ENCODE data around the gene PAFAH1B1.
A peak's percentile ranks its signal among the peaks of the same experiment; 100 is the strongest.

Gene PAFAH1B1

DNA sequence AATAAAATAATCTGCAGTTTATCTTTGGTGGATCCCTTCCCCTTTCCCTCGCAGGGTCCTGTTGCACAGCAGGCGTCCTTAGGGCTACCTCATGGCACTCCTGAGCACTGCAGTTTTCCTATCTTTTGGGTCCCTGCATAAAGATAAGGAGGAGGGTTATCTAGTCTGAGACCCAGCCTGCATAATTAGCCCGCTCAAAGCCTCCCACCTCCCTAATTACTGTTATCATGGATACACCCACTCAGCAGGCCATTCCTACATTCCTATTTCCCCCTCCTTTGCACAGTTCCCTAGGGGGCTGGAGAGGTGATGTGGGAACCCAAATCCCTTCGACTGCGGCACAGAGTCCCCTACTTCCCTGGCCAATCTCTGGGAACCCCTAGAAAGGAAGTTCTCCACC, 123.2 kb downstream of the PAFAH1B1 start:
- DNase-seq = no peak

DNA sequence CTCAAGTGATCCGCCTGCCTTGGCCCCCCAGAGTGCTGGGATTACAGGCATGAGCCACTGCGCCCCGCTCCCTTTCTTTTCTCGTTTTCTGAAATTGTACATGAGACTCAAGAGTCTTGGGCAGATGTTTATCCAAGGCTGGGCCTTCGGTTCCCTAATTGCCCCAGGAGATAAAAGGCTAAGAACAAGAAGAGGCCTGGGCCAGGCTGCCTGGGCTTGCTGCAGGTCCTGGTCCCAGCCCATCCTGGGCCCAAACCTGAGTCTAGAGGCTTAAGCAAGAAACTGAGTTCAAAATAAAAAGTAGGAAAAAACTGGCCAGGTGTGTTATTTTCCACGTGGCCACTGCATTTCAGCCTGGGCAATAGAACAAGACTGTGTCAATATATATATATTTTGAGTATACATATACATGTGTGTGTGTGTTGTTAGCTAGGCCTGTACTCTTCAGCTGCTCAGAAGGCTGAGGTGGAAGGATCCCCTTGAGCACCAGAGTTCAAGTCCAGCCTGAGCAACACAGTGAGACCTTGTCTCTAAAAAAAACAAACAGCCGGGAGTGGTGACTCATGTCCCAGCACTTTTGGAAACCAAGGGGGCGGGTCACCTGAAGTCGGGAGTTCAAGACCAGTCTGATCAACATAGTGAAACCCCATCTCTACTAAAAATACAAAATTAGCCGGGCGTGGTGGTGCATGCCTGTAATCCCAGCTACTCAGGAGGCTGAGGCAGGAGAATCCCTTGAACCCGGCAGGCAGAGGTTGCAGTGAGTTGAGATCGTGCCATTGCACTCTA, 124.9 kb downstream of the PAFAH1B1 start:
- no peak for DNase-seq

DNA sequence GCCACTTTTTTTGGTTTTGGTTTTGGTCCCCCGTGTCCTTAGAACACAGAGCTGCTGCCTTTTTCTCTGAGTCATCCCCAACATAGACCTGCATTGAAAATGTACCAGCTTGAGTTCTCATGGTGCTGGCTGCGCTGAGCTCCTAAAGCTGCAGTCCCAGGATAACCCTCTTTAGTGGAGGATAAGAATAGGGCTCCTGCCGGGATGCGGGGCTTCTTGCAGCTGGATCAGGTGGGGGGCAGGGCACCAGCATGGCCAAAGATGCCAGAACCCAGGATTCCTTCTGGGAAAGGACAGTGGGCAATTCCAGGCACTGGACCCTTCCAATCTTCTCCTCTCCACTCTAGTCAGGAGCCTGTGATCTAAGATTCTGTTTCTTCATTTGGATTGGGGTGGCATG, 126.4 kb downstream of the PAFAH1B1 start:
- DNase-seq = no peak

DNA sequence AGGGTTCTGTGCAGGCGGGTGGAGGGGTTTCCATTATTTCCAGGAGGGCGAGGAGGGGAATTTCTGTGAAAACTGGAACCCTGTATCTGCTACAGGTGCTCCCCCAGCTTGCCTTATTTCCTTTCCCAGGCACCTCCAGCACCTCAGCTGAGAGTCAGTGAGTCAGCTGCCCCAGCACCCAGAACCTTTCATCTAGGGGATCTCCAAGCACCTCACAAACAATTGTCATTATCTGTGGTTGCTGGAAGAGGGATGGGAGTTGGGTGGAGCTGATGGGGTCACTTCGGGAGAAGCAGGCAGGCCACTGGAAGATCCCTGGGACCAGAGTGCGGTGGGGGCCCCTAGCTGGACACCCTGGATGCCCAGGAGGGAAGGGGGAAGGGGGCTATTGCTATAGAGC, 128.1 kb downstream of the PAFAH1B1 start:
- DNase-seq = no peak

DNA sequence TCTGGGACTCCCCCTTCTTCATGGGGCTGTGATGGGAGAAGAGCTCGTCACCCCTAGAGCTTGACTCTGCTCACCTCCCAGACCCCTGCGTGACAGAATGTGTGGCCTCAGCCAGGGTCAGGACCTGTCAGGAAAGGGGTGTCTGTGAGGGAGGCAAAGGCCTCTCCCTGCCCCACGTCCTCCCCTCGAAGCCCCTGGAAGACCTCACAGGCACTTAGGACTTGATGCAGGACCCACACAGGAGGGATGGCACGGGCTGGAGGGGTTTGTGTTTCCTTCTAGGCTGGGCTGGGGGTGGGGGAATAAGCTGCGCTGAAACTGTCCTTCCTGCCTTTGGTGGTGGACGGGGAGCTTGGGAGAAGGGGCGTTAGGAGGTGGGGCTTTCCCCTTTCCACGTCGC, 129.2 kb downstream of the PAFAH1B1 start:
- no peak for DNase-seq

DNA sequence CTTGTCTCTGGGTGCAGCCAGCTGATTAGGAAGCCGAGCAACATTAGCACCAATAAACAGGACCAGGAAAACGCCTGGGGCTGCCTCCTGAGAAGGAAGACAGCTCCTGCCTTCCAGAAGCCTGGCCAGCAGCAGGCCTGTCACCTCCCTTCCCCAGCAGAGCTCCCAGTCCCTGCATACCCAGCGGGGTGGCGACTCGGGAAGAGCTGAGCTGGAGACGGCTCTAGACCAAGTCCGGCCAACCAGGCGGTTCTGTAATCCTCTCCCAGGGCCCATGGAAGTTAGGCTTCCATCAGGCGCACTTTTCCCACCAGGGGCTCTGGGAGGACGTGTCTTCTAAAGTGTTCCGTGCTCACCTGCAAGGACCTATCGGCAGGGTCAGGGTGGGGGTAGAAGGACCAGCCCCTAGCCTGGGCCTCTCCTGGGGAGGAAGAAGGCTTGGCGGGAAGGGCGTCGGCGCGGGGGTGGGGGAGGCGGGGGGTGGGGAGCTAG, 130.1 kb downstream of the PAFAH1B1 start:
- DNase-seq = no peak

DNA sequence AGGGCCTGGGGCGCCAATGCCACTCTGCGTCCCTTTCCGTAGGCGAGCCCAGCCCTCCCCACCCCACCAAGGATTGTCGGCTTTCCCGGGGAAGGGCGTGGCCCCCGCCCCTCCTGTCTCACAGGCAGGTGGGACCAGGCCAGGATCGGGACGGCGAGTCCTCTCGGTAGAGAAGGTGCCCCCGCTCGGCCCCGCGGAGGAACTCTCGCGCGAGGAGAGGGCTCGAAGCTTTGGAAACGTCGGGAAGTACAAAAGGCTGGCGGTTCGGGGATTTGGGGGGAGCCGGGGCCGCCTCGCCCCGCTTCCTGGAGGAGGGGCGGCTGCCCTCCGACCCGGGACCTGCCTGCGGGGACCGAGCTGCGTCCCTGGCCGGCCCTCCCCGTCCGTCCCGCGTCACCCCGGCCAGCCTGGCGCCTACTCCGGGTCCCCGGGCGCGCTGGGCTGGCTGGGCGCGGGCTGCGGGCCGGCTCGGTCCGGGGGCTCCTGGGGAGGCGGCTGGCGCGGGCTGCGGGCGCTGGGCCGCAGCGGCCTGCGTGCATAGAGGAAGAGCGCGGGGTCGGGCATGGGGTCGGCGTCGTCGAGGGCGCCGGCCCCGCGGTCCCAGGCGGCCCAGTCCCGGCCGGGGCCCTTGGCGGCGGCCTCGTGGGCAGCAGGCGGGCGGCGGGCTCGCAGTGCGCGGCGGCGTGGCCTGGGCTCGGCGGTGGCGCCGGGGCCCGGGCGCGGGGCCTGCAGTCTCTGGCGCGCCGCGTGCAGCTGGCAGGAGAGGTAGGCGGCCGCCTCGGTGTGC, 130.7 kb downstream of the PAFAH1B1 start:
- no peak for DNase-seq

DNA sequence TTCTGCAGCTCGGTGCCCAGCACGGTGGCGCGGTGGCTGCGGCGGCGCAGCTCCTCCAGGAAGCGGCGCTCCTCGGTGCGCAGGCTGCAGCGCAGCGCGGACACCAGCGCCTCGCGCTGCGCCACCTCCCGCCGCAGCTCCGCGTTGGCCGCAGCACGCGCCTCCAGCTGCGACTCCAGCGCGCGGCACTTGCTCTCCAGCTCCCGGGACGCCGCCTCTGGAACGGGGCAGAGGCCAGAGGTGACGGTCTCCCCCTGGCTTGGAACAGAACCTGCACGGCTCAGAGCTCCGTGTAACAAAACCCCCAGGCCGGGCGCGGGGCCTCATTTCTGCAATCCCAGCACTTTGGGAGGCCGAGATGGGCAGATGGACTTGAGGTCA, 131.3 kb downstream of the PAFAH1B1 start:
- peak in 4 of 56 donors; percentile 18 to 33 (median 24) for DNase-seq

DNA sequence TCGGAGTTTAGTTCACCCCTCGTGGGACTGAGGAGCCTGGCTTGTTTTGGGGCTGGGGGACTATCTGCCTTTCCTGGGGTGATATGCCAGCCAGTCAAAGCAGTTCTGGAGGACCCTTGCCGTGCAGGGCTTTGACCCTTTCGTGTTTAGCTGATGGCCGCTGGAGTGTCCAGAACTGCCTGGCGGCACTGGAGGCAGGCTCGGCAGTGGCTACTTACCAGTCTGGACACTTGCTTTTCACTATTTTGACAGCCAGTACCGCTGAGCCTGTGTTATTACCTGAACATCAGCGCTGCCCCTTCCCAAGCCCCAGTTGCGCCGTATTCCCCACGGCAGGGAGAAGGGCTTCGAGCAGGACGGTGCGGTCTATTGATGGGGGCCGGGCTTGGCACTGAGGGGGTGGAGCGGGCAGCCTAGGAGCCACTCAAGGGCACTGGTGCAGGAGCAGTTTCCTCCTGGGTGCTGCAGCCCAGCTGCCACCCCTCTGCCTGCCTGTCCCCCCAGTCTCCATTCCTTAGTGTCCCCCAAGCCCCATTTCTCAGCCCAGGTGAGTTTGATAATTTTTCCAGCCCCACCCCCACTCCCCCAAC, 137.4 kb downstream of the PAFAH1B1 start:
- no peak for DNase-seq

DNA sequence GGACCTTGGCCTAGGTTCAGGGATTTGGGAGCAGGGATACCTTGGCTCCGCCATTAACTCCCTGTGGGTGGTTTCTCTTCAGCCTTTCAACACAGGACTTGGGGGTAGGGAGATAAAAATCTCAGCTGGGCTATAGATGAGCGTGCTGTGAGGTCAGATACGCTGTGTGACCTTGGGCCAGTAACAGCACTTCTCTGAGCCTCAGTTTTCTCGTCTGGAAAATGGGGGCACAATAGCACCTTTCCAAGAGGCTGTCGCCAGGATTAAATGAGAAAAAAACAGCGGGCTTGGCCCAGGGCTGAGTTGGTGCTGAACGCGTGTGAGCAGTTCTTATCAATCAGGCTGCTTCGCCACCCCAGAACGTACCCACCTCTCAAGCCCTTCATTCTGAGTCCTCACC, 138.4 kb downstream of the PAFAH1B1 start:
- DNase-seq = no peak

DNA sequence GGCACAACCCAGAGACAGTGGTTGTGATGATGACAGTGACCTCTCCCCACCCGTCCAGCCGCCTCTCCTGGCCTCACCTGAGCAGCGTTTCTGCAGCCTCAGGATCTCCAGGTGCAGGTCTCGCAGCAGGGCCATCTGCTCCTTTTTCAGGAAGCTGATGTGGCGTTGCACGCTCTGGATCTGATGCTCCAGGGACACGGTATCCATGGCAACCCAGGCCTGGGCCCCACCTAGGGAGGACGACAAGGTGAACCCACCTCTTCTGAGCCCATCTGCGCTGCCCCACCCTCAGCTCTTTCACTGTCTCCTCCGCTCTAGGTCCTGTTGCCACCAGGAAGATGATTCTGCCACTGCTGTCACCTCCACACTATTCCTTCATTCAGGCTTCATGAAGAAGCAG, 141.5 kb downstream of the PAFAH1B1 start:
- no peak for DNase-seq
